ENCODE data around the gene TRAF6.

DNA sequence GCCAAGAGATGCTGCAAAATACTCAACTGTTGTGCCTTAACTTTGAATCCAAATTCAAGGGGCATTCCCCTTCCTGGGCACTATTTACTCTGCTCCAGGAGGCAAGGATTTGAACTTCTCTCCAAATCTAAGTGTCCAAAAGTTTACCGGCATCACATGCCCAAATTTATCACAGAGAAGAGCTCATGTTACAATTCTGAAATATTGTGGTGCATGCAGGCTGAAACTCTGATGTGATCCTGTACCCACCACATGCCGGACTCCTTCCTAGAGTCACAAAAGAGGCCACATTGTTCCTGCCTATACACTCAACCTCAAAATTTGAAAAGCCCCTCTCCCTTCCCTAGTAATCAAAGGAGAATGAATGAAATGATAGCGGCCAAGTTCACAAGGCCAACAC, 1.3 kb downstream of the TRAF6 start:
- TF ChIP-seq, protein P1, sequence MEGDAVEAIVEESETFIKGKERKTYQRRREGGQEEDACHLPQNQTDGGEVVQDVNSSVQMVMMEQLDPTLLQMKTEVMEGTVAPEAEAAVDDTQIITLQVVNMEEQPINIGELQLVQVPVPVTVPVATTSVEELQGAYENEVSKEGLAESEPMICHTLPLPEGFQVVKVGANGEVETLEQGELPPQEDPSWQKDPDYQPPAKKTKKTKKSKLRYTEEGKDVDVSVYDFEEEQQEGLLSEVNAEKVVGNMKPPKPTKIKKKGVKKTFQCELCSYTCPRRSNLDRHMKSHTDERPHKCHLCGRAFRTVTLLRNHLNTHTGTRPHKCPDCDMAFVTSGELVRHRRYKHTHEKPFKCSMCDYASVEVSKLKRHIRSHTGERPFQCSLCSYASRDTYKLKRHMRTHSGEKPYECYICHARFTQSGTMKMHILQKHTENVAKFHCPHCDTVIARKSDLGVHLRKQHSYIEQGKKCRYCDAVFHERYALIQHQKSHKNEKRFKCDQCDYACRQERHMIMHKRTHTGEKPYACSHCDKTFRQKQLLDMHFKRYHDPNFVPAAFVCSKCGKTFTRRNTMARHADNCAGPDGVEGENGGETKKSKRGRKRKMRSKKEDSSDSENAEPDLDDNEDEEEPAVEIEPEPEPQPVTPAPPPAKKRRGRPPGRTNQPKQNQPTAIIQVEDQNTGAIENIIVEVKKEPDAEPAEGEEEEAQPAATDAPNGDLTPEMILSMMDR (optimal IDR thresholded peaks at IDR 0.05 in 1 of 3, IDR thresholded peaks at IDR 0.05 in 1 of 3, conservative IDR thresholded peaks at IDR 0.05 in 1 of 3; ENCODE audit: extremely low read depth in 1 of 3, insufficient read depth in 2 of 3, low read length in 3 of 3) = no peak
- TF ChIP-seq EZH2 (IDR thresholded peaks at IDR 0.05; ENCODE audit: low read length) = no peak

Data from keratinocyte (primary cell).